Right lung (tissue), 5 donors: ENCODE results near the gene GPR157. TPM values are rescaled to one million over a fixed set of nuclear protein-coding genes. Genes with fewer than 3 reads are reported as not detected.

Source experiments
- DNase-seq, 2 donors: peaks; one replicate each; pipeline ENCODE4 v3.0.0-alpha.2; 2013
- polyA plus RNA-seq, 5 donors: library from polyadenylated mRNA; unstranded; fragments of 120-200 nt; gene quantifications; one replicate each; pipeline versions ENCODE4 v1.2.1 to v1.2.3, GENCODE V29; 2013; ENCODE audit warnings: inconsistent platforms in 1 of 5, low replicate concordance in 1 of 5; ENCODE audit not compliant: insufficient read length in 5 of 5, insufficient read depth in 1 of 5

Gene GPR157
- polyA plus RNA-seq, 5 donors: 13.9 to 34.1 (median 20.2) TPM

GRCh38 chr1:9068981-9069325, 59.9 kb downstream of the GPR157 start:
- DNase-seq: no peak

- no peak for DNase-seq
These were observed 61.7 kb downstream of the GPR157 start for GRCh38 chr1:9066945-9067807.

- DNase-seq: no peak
These were observed 63.6 kb downstream of the GPR157 start for GRCh38 chr1:9065213-9065751.

- no peak for DNase-seq
These were observed 66.1 kb downstream of the GPR157 start for GRCh38 chr1:9062846-9063245.

- DNase-seq: no peak
These were observed 66.9 kb downstream of the GPR157 start for GRCh38 chr1:9062021-9062471.

- no peak for DNase-seq
These were observed 67.5 kb downstream of the GPR157 start for GRCh38 chr1:9061252-9061960.

GRCh38 chr1:9059891-9060744, 68.8 kb downstream of the GPR157 start:
- no peak for DNase-seq

- no peak for DNase-seq
These were observed 70.4 kb downstream of the GPR157 start for GRCh38 chr1:9058465-9058864.

GRCh38 chr1:9057851-9058250, 71.1 kb downstream of the GPR157 start:
- DNase-seq: no peak

- no peak for DNase-seq
These were observed 76.4 kb downstream of the GPR157 start for GRCh38 chr1:9052272-9053049.

GRCh38 chr1:9051379-9051778, 77.5 kb downstream of the GPR157 start:
- DNase-seq: no peak

- no peak for DNase-seq
These were observed 78.1 kb downstream of the GPR157 start for GRCh38 chr1:9050803-9051202.

Other genes with a start within 250 kb of the GPR157 start
- gene CA6, start 183.2 kb downstream of the GPR157 start, polyA plus RNA-seq: under 1 TPM in 3 of 5 donors, not detected in 2; 0.10 to 0.15 (median 0.10) TPM
- gene SLC2A7, start 102.7 kb downstream of the GPR157 start, polyA plus RNA-seq: under 1 TPM in 1 of 5 donors, not detected in 4; 0.13 TPM
- 1 to 10 TPM in 2 of 5 donors, under 1 TPM in 3; 0.35 to 1.2 (median 0.89) TPM for gene SLC2A5, start 59.5 kb downstream of the GPR157 start, polyA plus RNA-seq
- gene H6PD, start 105.7 kb upstream of the GPR157 start, polyA plus RNA-seq: 10 to 100 TPM; 40.9 to 57.8 (median 48.4) TPM
- gene SPSB1, start 163.8 kb upstream of the GPR157 start, polyA plus RNA-seq: 1 to 10 TPM; 6.3 to 8.8 (median 7.9) TPM